ENCODE data around the gene PRIMA1.

The PRIMA1 gene

DNA sequence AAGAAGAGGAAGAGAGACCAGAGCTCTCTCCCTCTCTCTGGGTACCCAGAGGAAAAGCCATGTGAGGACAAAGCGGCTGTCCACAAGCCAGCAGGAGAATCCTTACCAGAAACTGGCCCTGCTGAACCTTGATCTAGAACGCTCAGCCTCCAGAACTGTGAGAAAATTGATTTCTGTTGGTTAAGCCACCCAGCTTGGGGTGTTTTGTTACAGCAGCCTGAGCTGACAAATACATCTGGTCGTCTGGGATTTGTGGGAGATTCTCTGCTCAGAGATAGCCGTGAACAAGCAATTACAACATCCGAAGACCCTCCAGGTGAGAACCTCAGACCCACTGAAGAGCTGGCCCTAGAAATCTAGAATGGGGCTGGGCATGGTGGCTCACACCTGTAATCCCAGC lies 6.5 kb upstream of the PRIMA1 start:
- no peak for DNase-seq

DNA sequence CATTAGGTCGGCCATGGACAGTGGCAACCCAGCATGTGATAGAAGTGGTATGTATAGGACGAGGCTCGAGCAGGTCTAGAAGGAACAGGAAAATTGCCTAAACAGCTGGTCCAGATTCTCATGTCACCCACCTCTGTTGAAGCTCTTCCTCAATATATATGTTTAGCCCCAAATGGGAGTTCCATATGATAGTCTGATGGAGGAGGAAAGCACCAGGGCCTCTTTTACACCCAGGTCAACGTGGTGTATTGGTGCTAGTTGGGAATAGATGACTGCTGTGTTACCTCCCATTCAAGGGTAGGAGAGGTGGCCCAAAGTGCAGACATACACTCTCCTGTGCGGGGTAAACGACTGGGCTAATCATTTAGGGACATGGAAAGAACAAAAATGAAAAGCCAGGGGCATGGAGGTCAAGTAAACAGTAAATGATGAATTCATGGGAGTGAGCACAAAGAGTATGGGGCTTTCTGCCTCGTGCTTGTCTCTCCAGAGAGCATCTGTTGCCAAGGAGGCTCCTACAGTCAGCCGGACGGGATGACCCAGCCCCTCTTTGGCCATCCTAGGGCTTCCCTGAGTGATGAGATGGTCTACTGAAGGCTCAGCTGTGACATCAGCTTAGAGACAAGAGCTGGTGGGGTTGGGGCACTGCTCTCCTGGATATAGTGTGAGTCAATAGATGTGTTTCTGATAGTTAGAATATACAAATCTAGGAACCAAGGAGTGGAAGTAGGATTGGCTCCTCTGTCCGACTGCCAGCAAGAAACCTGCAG lies 5.5 kb upstream of the PRIMA1 start:
- no peak for DNase-seq

DNA sequence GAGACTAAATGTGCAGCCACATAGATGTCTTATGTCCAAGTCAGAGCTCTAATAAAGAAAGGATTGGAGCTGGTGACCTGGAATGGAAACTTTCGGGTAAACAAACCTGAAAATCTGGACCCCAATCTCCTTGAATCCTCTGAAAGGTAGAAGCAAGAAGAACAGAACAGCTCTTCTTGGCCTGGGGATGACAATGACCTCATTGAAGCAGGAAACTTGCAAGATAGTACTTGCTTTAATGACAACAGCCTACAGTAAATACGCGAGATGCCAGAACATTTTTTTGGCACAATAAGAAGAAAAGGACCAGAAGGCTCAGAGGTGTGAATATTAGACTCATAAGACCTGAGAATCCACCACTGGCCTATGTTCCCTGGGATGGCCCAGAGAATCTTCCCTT lies 4.1 kb upstream of the PRIMA1 start:
- DNase-seq: no peak

GRCh38 chr14:93790966-93791365 lies 2.7 kb upstream of the PRIMA1 start:
- DNase-seq: no peak

DNA sequence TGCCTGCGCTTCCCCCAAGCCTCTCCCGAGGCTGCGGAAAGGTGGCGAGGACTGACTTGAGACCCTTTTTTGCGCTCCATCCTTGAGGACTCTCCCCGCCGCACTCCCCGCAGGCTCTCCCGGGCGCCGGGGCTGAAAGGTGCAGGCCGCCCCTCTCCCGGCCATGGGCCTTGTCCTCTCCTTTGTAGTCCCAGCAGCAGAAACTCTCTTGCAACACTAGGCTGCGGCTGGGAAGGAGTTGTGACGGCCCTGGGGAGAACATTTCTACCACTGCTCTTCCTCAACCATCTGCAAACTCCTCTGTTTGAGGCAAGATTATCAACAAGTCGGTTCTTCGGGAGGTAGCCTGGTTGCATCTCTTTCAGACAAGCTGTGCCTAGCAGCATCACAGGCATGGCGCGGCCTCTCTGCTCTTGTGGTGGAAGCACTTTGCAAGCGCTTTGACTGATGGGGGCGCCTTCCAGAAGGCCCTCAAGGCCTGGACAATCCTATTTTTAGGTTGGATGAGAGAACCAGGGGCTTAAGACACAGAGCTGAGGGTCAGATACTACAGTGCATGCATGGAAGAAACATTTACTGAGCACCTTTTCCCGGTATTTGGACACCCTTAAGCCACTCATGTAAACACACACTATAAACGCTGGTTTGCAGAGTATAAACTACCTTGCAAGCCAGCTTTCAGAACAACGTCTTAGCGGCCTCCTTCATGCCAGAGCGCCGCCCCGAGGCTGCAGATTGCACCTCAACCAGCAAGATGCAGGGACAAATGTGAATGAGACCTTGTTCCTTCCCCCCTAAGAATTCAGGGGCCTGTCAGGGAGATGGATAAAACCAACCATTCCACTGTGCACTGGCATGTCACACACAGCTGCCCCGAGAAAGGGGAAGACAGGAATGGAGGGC lies 1.2 kb upstream of the PRIMA1 start:
- no peak for DNase-seq

- no peak for DNase-seq
These were observed 400 bp upstream of the PRIMA1 start for GRCh38 chr14:93788543-93789227.

GRCh38 chr14:93787465-93788292 lies 606 bp downstream of the PRIMA1 start:
- no peak for DNase-seq

GRCh38 chr14:93785423-93785822 lies 2.9 kb downstream of the PRIMA1 start:
- DNase-seq: no peak

- no peak for DNase-seq
These were observed 3.4 kb downstream of the PRIMA1 start for GRCh38 chr14:93784878-93785277.

DNA sequence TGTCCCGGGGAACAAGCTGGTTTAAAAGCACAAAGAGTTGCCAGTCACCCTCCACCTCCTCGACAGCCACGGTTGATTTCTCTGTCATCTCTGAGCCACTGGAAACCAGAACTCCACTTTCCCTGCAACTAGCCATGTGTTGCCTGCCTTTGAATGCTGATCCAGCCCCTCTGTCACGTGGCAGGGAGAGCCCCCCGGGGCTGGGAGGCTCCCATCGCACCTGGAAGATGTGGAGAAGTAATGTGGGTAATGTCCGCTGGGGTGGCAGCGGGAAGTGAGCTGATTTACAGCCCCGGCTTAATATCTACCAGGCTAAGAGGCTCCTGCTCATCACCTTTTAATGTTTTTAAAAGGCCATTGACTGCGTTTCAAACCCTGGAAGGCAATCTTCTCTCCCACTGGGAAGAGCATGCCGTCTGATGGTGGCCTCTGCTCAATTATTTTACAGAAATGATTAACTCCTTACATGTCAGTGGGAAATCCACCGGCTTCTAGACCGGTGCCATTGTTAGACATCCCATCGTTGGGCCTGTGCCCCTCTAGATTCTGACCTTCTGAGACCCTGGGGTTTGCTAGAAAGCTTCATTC lies 7.4 kb downstream of the PRIMA1 start:
- DNase-seq: no peak

GRCh38 chr14:93778856-93779629 lies 9.2 kb downstream of the PRIMA1 start:
- no peak for DNase-seq

DNA sequence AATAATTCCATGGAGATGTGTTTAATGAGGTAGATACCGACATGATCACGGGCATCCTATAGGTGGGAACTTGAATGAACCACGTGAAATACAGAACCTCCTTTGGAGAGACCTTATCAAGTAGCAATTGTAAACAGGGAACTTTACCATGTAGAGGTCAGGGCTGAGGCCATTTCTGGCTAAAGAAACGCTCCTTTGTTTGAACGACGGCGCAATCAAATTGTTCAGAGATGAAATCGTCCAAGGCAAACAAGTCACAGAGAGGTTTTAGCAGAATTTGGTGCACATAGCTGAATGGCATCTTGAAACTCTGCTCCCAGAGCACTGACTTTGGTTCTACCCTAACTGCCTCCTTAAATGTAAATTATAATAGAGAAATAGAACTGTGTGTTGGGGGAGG lies 9.8 kb downstream of the PRIMA1 start:
- DNase-seq: no peak

DNA sequence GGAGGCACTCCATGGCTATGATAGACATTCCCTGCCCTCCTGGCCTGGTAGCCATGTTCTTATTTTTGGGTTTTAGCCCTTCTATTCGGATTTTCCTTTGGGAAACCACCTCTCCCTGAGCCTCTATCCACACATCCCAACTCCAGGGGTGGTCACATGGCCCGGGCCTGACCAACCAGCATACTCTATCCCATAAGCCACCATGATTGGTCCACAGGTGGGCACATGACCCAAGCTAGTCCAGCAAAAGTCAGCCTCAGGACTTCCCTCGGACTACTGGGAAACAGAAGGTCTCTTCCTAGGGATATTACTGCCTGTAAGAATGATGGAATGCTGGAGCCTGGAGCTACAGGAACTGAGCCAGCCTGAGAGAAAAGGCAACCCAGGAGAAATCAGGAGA lies 12.5 kb downstream of the PRIMA1 start:
- no peak for DNase-seq

GRCh38 chr14:93775158-93775557 lies 13.1 kb downstream of the PRIMA1 start:
- DNase-seq: no peak

GRCh38 chr14:93772263-93772662 lies 16.0 kb downstream of the PRIMA1 start:
- no peak for DNase-seq

DNA sequence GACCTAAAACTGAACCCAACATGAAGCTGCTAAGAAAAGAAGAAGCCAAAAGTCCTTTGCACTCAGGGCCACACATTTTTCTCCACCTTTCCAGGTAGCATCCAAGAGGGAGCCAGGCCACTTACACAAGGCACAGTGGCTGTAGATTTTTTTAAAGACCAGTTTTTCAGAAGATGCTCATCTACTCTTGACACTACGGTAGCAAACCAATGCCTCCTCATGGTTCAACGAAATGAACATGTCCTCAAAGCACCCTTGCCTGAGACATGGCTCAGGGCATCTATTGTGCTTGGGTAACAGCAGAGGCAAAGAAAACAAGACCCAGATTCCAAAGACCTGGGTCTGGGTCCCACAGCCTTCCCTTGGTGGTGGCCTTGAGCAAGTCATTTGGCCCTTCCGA lies 22.3 kb downstream of the PRIMA1 start:
- DNase-seq: no peak

GRCh38 chr14:93765155-93765554 lies 23.1 kb downstream of the PRIMA1 start:
- no peak for DNase-seq

- no peak for DNase-seq
These were observed 24.1 kb downstream of the PRIMA1 start for GRCh38 chr14:93764211-93764659.

- DNase-seq: no peak
These were observed 28.5 kb downstream of the PRIMA1 start for GRCh38 chr14:93759719-93760307.

DNA sequence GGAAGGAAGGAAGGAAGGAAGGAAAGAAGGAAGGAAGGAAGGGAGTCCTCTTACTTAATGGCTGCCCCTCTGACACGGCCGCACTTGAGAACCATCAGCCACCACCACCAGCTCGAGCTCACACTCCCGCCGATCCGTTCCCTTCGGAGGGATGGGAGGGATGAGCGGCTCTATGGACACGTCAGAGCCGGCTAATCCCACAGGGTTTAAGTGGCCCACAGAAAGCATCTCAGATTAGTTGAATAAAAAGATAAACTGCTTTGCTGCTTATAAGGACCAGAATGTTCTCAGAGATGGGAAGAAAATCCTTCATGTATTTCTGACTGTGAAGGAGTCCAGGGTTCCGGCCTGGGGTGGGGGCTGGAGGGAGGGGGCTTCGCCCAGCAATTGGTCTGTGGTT lies 31.1 kb downstream of the PRIMA1 start:
- DNase-seq: no peak

DNA sequence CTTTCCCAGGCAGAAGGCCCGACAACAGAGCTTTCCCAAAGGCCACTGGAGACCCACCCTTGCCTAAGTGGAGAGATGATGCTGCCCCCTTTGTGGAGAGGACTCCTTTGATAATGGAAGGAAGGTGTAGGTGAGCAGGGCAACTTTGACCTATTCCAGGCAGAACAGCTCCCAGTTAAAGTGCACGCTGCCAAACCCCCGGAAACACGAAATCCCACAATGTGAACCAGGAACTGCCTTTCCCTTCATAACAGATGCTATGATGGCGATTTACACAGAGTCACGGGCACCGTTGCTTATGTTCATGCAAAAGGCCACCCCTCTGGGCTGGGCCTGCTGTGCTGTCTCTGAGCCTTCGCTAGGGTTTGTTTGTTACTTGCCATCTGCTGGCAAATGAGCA lies 34.6 kb downstream of the PRIMA1 start:
- DNase-seq: no peak
